ENCODE results near the gene KLRG1. TPM values are rescaled to one million over a fixed set of nuclear protein-coding genes. Genes with fewer than 3 reads are reported as not detected.

The KLRG1 gene
- polyA plus RNA-seq, 1 of the 3 experiments (the other 2 are of a cell fraction): 5.1 TPM

GRCh38 chr12:8987163-8987562 is 2.2 kb upstream of the KLRG1 start:
- H3K4me2 ChIP-seq: no peak overlapping the region
- H3K4me3 ChIP-seq (ENCODE audit: low read depth in 2 of 2, low read length in 1 of 2): no peak overlapping the region
- no peaks in the 10 kb centered on the region for H4K20me1 ChIP-seq (ENCODE audit: insufficient read depth)
- no peaks in the 10 kb centered on the region for H3K4me1 ChIP-seq (ENCODE audit: control insufficient read depth in 1 of 2, insufficient read depth in 2 of 2, low read depth in 1 of 2, low read length in 1 of 2)
- no peak overlapping the region for H2AFZ ChIP-seq (ENCODE audit: low read depth)
- no peak for TF ChIP-seq USF2 (IDR thresholded peaks at IDR 0.05; ENCODE audit: borderline replicate concordance, low read depth, low read length)
- no peak for TF ChIP-seq SMC3 (IDR thresholded peaks at IDR 0.05; ENCODE audit: low read depth, low read length)
- TF ChIP-seq MAX (IDR thresholded peaks at IDR 0.05; ENCODE audit: low read depth): no peak
- no peak for TF ChIP-seq CTCF (IDR thresholded peaks at IDR 0.05)
- no peak for TF ChIP-seq POLR2AphosphoS5 (IDR thresholded peaks at IDR 0.05; ENCODE audit: low read depth, low read length)
- no peak for TF ChIP-seq REST (IDR thresholded peaks at IDR 0.05; ENCODE audit: low read depth, low read length)
- TF ChIP-seq TCF12 (IDR thresholded peaks at IDR 0.05): no peak
- no peak for TF ChIP-seq NRF1 (IDR thresholded peaks at IDR 0.05; ENCODE audit: low read depth, low read length)
- TF ChIP-seq RFX5 (IDR thresholded peaks at IDR 0.05; ENCODE audit: low read length): no peak
- TF ChIP-seq USF1 (IDR thresholded peaks at IDR 0.05; ENCODE audit: borderline replicate concordance, low read depth): no peak
- TF ChIP-seq ZBTB33 (IDR thresholded peaks at IDR 0.05; ENCODE audit: borderline replicate concordance, low read depth): no peak
- no peak for TF ChIP-seq MEF2A (IDR thresholded peaks at IDR 0.05; ENCODE audit: borderline replicate concordance, low read depth)
- TF ChIP-seq MXI1 (IDR thresholded peaks at IDR 0.05; ENCODE audit: low read depth, low read length): no peak
- no peaks in the 10 kb centered on the region for H3K79me2 ChIP-seq (ENCODE audit: insufficient read depth)
- no peaks in the 10 kb centered on the region for H3K9me2 ChIP-seq
- no peak overlapping the region for H3K9ac ChIP-seq
- H3F3A ChIP-seq (replicated peaks; ENCODE audit: insufficient read depth): no peaks in the 10 kb centered on the region
- H3K9me3 ChIP-seq: no peaks in the 10 kb centered on the region
- no peak for DNase-seq
- H3K27ac ChIP-seq (ENCODE audit: low read depth in 2 of 2, low read length in 1 of 2): no peak overlapping the region
- CTCF ChIA-PET: no interaction called here
- H3K36me3 ChIP-seq (replicated peaks in 1 of 2; ENCODE audit: control insufficient read depth in 1 of 2, insufficient read depth in 2 of 2, low read length in 1 of 2): no peaks in the 10 kb centered on the region
- H3K27me3 ChIP-seq (ENCODE audit: insufficient read depth): no peaks in the 10 kb centered on the region
- POLR2A ChIA-PET: no interaction called here
